Measurements from ENCODE around the gene UBN2. TPM values are rescaled to one million over a fixed set of nuclear protein-coding genes. Genes with fewer than 3 reads are reported as not detected.

Gene UBN2
- total and polyA plus RNA-seq, 3 donors from 2014 or later, result 36.6 to 49.4 (median 38.8) TPM

DNA sequence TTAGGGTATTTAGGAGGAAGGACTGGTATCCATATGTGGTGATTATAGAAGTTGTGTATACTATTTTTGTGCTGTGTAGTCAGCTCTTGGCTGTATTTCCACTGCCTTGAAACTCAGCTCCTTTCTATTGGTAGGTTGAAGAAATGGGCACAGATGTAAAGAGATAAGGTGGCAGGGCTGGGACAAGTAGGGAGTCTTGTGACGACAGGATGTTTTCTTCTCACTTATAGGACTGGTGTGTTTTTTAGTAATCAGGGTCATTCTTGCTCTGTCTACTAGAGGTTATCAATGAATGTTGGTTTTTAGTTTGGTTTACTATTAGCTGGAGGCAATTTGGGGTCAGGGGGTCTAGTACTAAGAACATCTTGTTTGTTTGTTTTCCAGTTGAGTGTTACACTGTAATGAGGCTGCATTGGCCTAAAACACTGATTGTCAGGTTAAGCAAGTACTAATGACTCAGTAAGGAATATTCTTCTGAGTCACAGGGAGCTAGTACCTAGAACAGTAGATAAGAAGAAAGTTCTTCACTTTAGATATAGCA is 11.8 kb downstream of the UBN2 start:
- WGBS, 2 donors, result 53 to 64% methylated on average over 1 of the region's 1 CpG
- no peaks in the 10 kb centered on the region for H3K4me1 ChIP-seq
- H3K36me3 ChIP-seq (ENCODE audit: low read depth, missing control alignments), result no peaks in the 10 kb centered on the region
- no peaks in the 10 kb centered on the region for H3K27me3 ChIP-seq
- peak overlapping the region in 1 of 2 donors; percentile 32 for H3K27ac ChIP-seq
- DNase-seq, result no peak
- H3K4me3 ChIP-seq, result no peak overlapping the region
- no peak for TF ChIP-seq POLR2A (IDR thresholded peaks at IDR 0.05)
- TF ChIP-seq, protein P1, sequence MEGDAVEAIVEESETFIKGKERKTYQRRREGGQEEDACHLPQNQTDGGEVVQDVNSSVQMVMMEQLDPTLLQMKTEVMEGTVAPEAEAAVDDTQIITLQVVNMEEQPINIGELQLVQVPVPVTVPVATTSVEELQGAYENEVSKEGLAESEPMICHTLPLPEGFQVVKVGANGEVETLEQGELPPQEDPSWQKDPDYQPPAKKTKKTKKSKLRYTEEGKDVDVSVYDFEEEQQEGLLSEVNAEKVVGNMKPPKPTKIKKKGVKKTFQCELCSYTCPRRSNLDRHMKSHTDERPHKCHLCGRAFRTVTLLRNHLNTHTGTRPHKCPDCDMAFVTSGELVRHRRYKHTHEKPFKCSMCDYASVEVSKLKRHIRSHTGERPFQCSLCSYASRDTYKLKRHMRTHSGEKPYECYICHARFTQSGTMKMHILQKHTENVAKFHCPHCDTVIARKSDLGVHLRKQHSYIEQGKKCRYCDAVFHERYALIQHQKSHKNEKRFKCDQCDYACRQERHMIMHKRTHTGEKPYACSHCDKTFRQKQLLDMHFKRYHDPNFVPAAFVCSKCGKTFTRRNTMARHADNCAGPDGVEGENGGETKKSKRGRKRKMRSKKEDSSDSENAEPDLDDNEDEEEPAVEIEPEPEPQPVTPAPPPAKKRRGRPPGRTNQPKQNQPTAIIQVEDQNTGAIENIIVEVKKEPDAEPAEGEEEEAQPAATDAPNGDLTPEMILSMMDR (IDR thresholded peaks at IDR 0.05), result no peak
- intact Hi-C loops (cut with DNase I; ENCODE audit: low total_unique reads), result no loop called here
- H3K9me3 ChIP-seq, result no peaks in the 10 kb centered on the region

DNA sequence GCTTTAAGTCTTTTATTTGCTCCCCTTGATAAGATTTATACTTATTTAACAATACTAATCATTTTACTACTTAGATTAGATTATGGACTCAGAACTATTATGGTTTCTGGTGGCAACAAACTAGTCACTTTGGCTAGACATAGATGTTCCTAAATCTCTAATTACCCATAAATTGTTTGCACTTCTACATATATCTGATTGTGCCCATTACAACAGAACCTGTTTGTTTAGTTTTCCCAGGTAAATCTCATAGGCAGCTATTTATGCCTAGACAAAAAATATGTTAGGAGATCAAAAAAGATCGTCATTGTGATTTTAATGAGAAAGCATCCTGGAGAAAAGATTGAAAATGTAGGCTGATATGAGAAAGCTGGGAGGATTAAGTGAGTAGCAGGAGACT is 14.4 kb downstream of the UBN2 start:
- 86 to 93% methylated on average over 1 of the region's 1 CpG for WGBS, 2 donors
- Histone ChIP-seq H3K9me3 (no peaks in the 10 kb centered on the region), H3K36me3 (ENCODE audit: low read depth, missing control alignments) (no peaks in the 10 kb centered on the region), H3K4me1 (no peaks in the 10 kb centered on the region), H3K27me3 (no peaks in the 10 kb centered on the region), H3K27ac (no peak overlapping the region), H3K4me3 (no peak overlapping the region)
- TF ChIP-seq, protein P1 (IDR thresholded peaks at IDR 0.05), result no peak
- TF ChIP-seq POLR2A (IDR thresholded peaks at IDR 0.05), result no peak
- DNase-seq, result no peak
- intact Hi-C loops (cut with DNase I; ENCODE audit: low total_unique reads), result no loop called here

DNA sequence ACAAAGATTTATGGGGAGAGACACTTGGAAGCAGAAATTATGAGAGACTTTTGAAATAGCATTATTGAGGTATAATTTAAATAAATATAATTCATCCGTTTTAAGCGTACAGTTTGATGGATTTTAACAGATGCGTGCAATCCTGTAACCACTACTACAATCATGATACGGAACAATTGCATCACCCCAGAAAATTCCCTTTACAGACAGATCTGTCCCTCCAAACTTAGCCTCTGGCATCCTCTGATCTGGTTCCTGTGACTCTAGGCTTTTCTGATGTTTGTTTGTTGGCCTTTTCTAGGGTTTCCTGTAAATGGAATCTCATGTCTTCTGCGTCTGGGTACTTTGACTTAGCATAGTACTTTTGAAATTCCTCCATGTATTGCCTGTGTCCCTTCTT is 15.5 kb downstream of the UBN2 start:
- Histone ChIP-seq H3K4me1 (no peaks in the 10 kb centered on the region), H3K27ac (no peak overlapping the region), H3K9me3 (no peaks in the 10 kb centered on the region), H3K36me3 (ENCODE audit: low read depth, missing control alignments) (no peaks in the 10 kb centered on the region), H3K4me3 (no peak overlapping the region), H3K27me3 (no peaks in the 10 kb centered on the region)
- DNase-seq, result no peak
- TF ChIP-seq, protein P1 (IDR thresholded peaks at IDR 0.05), result no peak
- TF ChIP-seq POLR2A (IDR thresholded peaks at IDR 0.05), result no peak
- 88 to 94% methylated on average over 5 of the region's 5 CpGs for WGBS, 2 donors
- intact Hi-C loops (cut with DNase I; ENCODE audit: low total_unique reads), result no loop called here

DNA sequence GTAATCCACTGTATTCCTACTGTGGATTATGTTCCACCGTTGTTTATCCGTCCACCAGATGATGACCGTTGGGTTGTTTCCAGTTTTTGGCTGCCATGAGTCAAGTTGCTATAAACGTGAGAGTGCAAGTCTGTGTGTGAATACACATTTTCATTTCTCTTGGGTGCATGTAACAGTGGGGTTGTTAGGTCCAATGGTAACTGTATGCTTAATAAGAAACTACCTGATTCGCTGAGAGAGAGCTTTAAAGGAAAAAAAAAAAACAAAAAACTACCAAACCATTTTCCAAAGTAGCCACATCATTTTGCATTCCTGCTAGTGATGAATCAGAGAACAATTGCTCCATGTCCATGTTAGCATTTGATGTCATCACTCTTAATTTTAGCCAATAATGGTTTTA is 15.9 kb downstream of the UBN2 start:
- Histone ChIP-seq H3K27ac (no peak overlapping the region), H3K4me1 (no peaks in the 10 kb centered on the region), H3K9me3 (no peaks in the 10 kb centered on the region), H3K27me3 (no peaks in the 10 kb centered on the region), H3K36me3 (ENCODE audit: low read depth, missing control alignments) (no peaks in the 10 kb centered on the region), H3K4me3 (no peak overlapping the region)
- TF ChIP-seq POLR2A (IDR thresholded peaks at IDR 0.05), result no peak
- TF ChIP-seq, protein P1 (IDR thresholded peaks at IDR 0.05), result no peak
- 87 to 93% methylated on average over 5 of the region's 5 CpGs for WGBS, 2 donors
- no peak for DNase-seq
- intact Hi-C loops (cut with DNase I; ENCODE audit: low total_unique reads), result no loop called here

DNA sequence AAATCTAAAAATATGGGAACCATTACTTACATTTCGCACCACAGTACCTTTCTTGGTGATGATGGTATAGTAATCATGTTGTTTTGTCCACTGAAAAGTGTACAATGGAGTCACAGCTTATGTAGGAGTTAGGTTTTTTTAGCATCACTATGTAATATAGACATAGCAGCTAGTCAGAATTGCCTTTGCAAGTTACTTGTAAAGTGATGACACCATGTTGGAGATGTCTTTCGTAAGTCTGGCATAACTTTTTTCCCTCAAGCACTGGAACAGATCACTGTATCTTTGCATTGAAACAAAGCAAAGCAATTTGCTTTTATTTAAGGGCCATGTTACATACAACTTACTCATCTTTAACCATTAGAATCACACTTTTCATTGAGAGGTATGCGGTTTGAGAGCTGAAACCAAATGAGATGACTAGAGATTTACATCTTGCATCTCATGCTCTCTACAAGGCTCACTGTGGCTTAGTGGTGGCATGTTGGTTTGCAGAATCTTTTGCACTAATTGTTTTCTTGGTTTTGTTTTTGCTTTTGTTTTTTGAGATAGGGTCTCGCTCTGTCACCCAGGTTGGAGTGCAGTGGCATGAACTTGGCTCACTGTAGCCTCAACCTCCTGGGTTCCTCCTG is 18.3 kb downstream of the UBN2 start:
- no peaks in the 10 kb centered on the region for H3K4me1 ChIP-seq
- intact Hi-C loops (cut with DNase I; ENCODE audit: low total_unique reads), result no loop called here
- DNase-seq, result no peak
- H3K36me3 ChIP-seq (ENCODE audit: low read depth, missing control alignments), result no peaks in the 10 kb centered on the region
- no peaks in the 10 kb centered on the region for H3K27me3 ChIP-seq
- H3K9me3 ChIP-seq, result no peaks in the 10 kb centered on the region
- no peak overlapping the region for H3K4me3 ChIP-seq
- TF ChIP-seq POLR2A (IDR thresholded peaks at IDR 0.05), result no peak
- TF ChIP-seq, protein P1 (IDR thresholded peaks at IDR 0.05), result no peak
- H3K27ac ChIP-seq, result no peak overlapping the region
- 93 to 94% methylated on average over 4 of the region's 4 CpGs for WGBS, 2 donors
